Pancreas (tissue), 10 donors: ENCODE results near the gene ZNF644. TPM values are rescaled to one million over a fixed set of nuclear protein-coding genes. Genes with fewer than 3 reads are reported as not detected.

Experiments
- ATAC-seq, 4 donors: fragments of 200-7000 bp; cut with Tn5 transposase; one replicate each; pipeline versions ENCODE4 v1.8.0 to v1.9.1; 2020; ENCODE audit warnings: mild to moderate bottlenecking in 4 of 4, moderate library complexity in 4 of 4
- DNase-seq, 6 donors: peaks; one replicate each; pipeline ENCODE4 v3.0.0-alpha.2; 2020
- FAIRE-seq: peaks from 2 replicates; lab custom pipeline; 2012; peaks lifted over from hg19 to GRCh38; lab: Jason Lieb, UNC
- H3K27ac ChIP-seq, 4 donors: fragments of 200-600 bp; sonication (generic); 1 replicate in 3 of 4; 2 replicates in 1 of 4; pipeline versions ENCODE4 v1.5.0 to v1.8.0; 2020
- H3K27me3 ChIP-seq, 4 donors: fragments of 200-600 bp; one replicate each; pipeline ENCODE4 v1.8.0; 2021
- H3K36me3 ChIP-seq, 3 donors: fragments of 200-600 bp; sonication (generic) in 1 of 3; one replicate each; pipeline versions ENCODE4 v1.5.0 to v1.8.0; 2020 to 2021
- H3K4me1 ChIP-seq, 3 donors: fragments of 200-600 bp; one replicate each; pipeline ENCODE4 v1.8.0; 2021
- H3K4me3 ChIP-seq, 4 donors: fragments of 200-600 bp; sonication (generic) in 2 of 4; one replicate each; pipeline versions ENCODE4 v1.5.0 to v1.8.0; 2020 to 2021
- H3K9me3 ChIP-seq, 4 donors: fragments of 200-600 bp; one replicate each; pipeline ENCODE4 v1.8.0; 2021
- WGBS, 2 donors: extraction: QIAGEN DNeasy Blood & Tissue Kit; methylation state at CpG; one replicate each; pipeline ENCODE4 v1.1.7; 2013; 5-methylcytosine and 5-hydroxymethylcytosine counted together
- intact Hi-C, 3 donors: fragments of 100-400 bp; cut with DNase I; formaldehyde crosslinking; loops; one replicate each; pipeline versions ENCODE4 v1.11.1 to v1.14.2; 2022
- polyA plus RNA-seq, 2 donors: library from polyadenylated mRNA; stranded (reverse); fragments of 200-250 nt; gene quantifications; one replicate each; pipeline ENCODE4 v1.2.3, GENCODE V29; 2013
- total RNA-seq, 6 donors: library from RNA; stranded (reverse); fragmentation: NEBNext Ultra II Directional in 4 of 6; extraction: Animal tissue kit (Norgen Biotek cat#: 25700) in 4 of 6; gene quantifications; one replicate each; pipeline versions ENCODE4 v1.2.1 to v1.2.4, GENCODE V29; 2021 to 2023
- TF ChIP-seq, protein P1 (sequence below), 4 donors: fragments of 200-600 bp; sonication (generic) in 3 of 4; IDR thresholded peaks; one replicate each; pipeline versions ENCODE4 v1.5.0 to v1.8.0; 2021; ENCODE audit warnings: antibody characterized with exemption in 4 of 4
- donor health status: healthy with polysubstance abuse.
- donor health status: DM: no; HTN: no; CAD: no; lungs with moderate emphysema.
- donor health status: DM: no; HTN: no; CAD: no.
- donor health status: control.
- donor health status: control.
- donor health status: Bipolar disorder and iron deficiency.
- donor health status: DM: yes; HTN: yes; CAD: no.
- donor health status: DM: no; HTN: no; CAD: no.
- donor health status: DM: no; HTN: no; CAD: no.
- donor health status: DM: yes; HTN: yes; CAD: no.

Gene ZNF644
- total and polyA plus RNA-seq, 8 donors = 10.0 to 33.6 (median 21.8) TPM

- 3 to 11% methylated on average over 1 of the region's 1 CpG for WGBS, 2 donors
- ATAC-seq (peak in 3 of 4 donors; percentile 55 to 66 (median 57)), DNase-seq (no peak), FAIRE-seq (no peak)
- Histone ChIP-seq H3K4me1 (peaks cover 0 to 22% (median 21%) of the 10 kb centered on the region in 3 donors), H3K9me3 (no peaks in the 10 kb centered on the region), H3K36me3 (no peaks in the 10 kb centered on the region), H3K27ac (no peak overlapping the region), H3K27me3 (no peaks in the 10 kb centered on the region), H3K4me3 (no peak overlapping the region)
- intact Hi-C loops = no loop called here
- TF ChIP-seq, protein P1, sequence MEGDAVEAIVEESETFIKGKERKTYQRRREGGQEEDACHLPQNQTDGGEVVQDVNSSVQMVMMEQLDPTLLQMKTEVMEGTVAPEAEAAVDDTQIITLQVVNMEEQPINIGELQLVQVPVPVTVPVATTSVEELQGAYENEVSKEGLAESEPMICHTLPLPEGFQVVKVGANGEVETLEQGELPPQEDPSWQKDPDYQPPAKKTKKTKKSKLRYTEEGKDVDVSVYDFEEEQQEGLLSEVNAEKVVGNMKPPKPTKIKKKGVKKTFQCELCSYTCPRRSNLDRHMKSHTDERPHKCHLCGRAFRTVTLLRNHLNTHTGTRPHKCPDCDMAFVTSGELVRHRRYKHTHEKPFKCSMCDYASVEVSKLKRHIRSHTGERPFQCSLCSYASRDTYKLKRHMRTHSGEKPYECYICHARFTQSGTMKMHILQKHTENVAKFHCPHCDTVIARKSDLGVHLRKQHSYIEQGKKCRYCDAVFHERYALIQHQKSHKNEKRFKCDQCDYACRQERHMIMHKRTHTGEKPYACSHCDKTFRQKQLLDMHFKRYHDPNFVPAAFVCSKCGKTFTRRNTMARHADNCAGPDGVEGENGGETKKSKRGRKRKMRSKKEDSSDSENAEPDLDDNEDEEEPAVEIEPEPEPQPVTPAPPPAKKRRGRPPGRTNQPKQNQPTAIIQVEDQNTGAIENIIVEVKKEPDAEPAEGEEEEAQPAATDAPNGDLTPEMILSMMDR (IDR thresholded peaks at IDR 0.05) = no peak
Observed at GRCh38 chr1:91011726-91012125, 10.1 kb downstream of the ZNF644 start.

DNA sequence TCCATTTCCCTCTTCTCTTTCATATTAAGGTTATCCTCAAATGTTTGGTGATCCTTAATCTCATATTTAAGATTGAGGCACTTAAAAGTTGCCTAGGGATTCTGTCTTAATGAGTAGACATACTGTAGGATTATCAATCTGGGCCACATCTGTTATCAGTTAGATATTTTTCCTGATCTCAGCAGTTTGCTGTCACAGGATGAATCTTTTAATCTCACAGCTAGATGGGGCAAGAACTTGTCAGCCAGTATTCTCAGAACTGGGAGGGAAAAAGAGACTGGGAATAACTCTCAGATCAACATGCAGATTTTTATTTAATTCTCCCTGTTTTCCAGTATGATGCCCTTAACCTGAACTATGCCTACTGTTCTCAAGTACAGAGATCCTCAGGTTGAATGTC is 14.0 kb downstream of the ZNF644 start:
- DNase-seq = no peak
- TF ChIP-seq, protein P1 (IDR thresholded peaks at IDR 0.05) = no peak
- intact Hi-C loops = no loop called here
- peaks cover 0 to 13% (median 11%) of the 10 kb centered on the region in 3 donors for H3K4me1 ChIP-seq
- FAIRE-seq = no peak
- no peak overlapping the region for H3K27ac ChIP-seq
- H3K9me3 ChIP-seq = no peaks in the 10 kb centered on the region
- no peak for ATAC-seq
- no peak overlapping the region for H3K4me3 ChIP-seq
- no peaks in the 10 kb centered on the region for H3K36me3 ChIP-seq
- no peaks in the 10 kb centered on the region for H3K27me3 ChIP-seq

- DNase-seq (no peak), ATAC-seq (no peak), FAIRE-seq (no peak)
- TF ChIP-seq, protein P1 (IDR thresholded peaks at IDR 0.05) = no peak
- no peak overlapping the region for H3K4me3 ChIP-seq
- 95 to 97% methylated on average over 7 of the region's 7 CpGs for WGBS, 2 donors
- H3K9me3 ChIP-seq = no peaks in the 10 kb centered on the region
- H3K4me1 ChIP-seq = peaks cover 0 to 13% (median 11%) of the 10 kb centered on the region in 3 donors
- intact Hi-C loops = no loop called here
- no peaks in the 10 kb centered on the region for H3K27me3 ChIP-seq
- no peak overlapping the region for H3K27ac ChIP-seq
- H3K36me3 ChIP-seq = no peaks in the 10 kb centered on the region
Observed at GRCh38 chr1:91007092-91007491, 14.7 kb downstream of the ZNF644 start.

DNA sequence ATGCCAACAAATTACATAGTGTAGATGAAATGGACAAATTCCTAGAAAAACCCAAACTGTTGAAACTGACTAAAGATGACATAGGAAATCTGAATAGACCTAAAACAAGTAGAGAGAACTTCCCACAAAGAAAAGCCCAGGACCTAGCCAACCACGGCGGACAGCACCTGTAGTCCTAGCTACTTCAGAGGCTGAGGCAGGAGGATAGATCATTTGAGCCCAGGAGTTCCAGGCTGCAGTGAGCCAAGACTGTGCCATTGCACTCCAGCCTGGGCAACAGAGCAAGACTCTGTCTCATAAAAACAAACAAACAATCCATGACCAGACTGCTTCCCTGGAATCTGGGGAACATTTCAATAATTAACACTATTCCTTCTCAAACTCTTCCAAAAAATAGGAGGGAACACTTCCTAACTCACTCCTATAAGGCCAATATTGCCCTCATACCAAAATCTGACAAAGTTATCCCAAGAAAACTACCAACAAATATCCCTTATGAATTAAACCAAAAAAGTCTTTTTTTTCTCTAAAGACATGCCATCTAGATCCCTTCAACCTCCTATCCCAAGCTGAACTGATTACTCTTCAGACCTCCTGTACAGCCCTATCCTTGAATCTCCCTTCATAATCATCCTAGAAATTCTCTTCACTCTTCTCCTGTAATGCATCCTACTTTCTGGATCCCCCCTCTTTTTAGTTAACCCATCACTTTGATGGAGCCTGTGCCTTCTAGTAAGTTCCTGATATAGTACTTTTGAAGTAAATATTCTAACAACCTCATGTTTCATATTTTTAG is 15.5 kb downstream of the ZNF644 start:
- H3K27ac ChIP-seq = no peak overlapping the region
- intact Hi-C loops = no loop called here
- ATAC-seq = no peak
- no peaks in the 10 kb centered on the region for H3K36me3 ChIP-seq
- no peaks in the 10 kb centered on the region for H3K27me3 ChIP-seq
- H3K4me3 ChIP-seq = no peak overlapping the region
- no peak for FAIRE-seq
- no peaks in the 10 kb centered on the region for H3K9me3 ChIP-seq
- no peak for DNase-seq
- H3K4me1 ChIP-seq = peaks cover 0 to 8% (median 6%) of the 10 kb centered on the region in 3 donors
- TF ChIP-seq, protein P1 (IDR thresholded peaks at IDR 0.05) = no peak
- 97 to 98% methylated on average over 2 of the region's 2 CpGs for WGBS, 2 donors

- Histone ChIP-seq H3K9me3 (no peaks in the 10 kb centered on the region), H3K4me3 (no peak overlapping the region), H3K36me3 (no peaks in the 10 kb centered on the region), H3K27me3 (no peaks in the 10 kb centered on the region), H3K27ac (no peak overlapping the region), H3K4me1 (peaks cover 0 to 6% (median 5%) of the 10 kb centered on the region in 3 donors)
- DNase-seq = no peak
- intact Hi-C loops = no loop called here
- no peak for ATAC-seq
- WGBS, 2 donors = 78 to 84% methylated on average over 1 of the region's 1 CpG
- TF ChIP-seq, protein P1 (IDR thresholded peaks at IDR 0.05) = no peak
- peak; percentile 39 for FAIRE-seq
Observed at GRCh38 chr1:91005285-91005684, 16.6 kb downstream of the ZNF644 start.
